ENCODE results near the gene OLFML2B. TPM values are rescaled to one million over a fixed set of nuclear protein-coding genes. Genes with fewer than 3 reads are reported as not detected.

Gene OLFML2B
- total and polyA plus RNA-seq, 2 of the 4 experiments (the other 2 are of a cell fraction) = 0.36 to 0.74 TPM

- POLR2A ChIA-PET (ENCODE audit: unreplicated experiment) = no interaction called here
- no CpG with 5 or more reads among the region's 8 CpGs for WGBS, 2 experiments (ENCODE audit: extremely low coverage in 2 of 2, insufficient read length in 1 of 2)
- CTCF ChIA-PET = interaction anchor here (0.7 to 1.8 kb wide), 2 partner anchors 13 to 103 kb away, joined by 4 to 7 read pairs; no protein-coding TSS in a partner anchor
Observed at GRCh38 chr1:161941726-161942436, 81.8 kb downstream of the OLFML2B start.

More at GRCh38 chr1:161941726-161942436, 81.8 kb downstream of the OLFML2B start:
- H4K91ac ChIP-seq (ENCODE audit: insufficient read depth, low read depth, low read length) = no peak overlapping the region
- H4K8ac ChIP-seq (ENCODE audit: low read depth in 2 of 2, low read length in 2 of 2) = no peak overlapping the region
- H2AFZ ChIP-seq (replicated peaks; ENCODE audit: low read length, poor library complexity) = no peak overlapping the region
- H2AK9ac ChIP-seq (replicated peaks; ENCODE audit: low read depth, low read length, poor library complexity) = no peak overlapping the region
- H2BK5ac ChIP-seq (ENCODE audit: low read depth, low read length, poor library complexity, severe bottlenecking) = no peak overlapping the region
- H3K79me1 ChIP-seq (ENCODE audit: low read depth in 1 of 2, low read length in 2 of 2) = no peaks in the 10 kb centered on the region
- H3K4ac ChIP-seq (ENCODE audit: low read depth, low read length) = no peak overlapping the region
- H4K5ac ChIP-seq (ENCODE audit: low read depth, low read length) = no peak overlapping the region
- H4K20me1 ChIP-seq (ENCODE audit: insufficient read depth, low read length) = peaks cover 2% of the 10 kb centered on the region; the same call in 1 of the 2 replicates
- H3K9ac ChIP-seq (ENCODE audit: low read depth, low read length) = no peak overlapping the region
- TF ChIP-seq MAFK (IDR thresholded peaks at IDR 0.05; ENCODE audit: low read depth, low read length) = no peak
- no peak for TF ChIP-seq SMC3 (IDR thresholded peaks at IDR 0.05; ENCODE audit: low read depth, low read length)
- TF ChIP-seq MAZ (IDR thresholded peaks at IDR 0.05; ENCODE audit: borderline replicate concordance, low read depth, low read length) = no peak
- no peak for TF ChIP-seq RAD21 (IDR thresholded peaks at IDR 0.05; ENCODE audit: low read length)
- TF ChIP-seq MXI1 (IDR thresholded peaks at IDR 0.05; ENCODE audit: borderline replicate concordance, low read depth, low read length) = no peak
- BruUV-seq (replicated peaks) = no TSS peak
- no peak overlapping the region for H2AK5ac ChIP-seq (ENCODE audit: low read depth, low read length)
- H3K18ac ChIP-seq (ENCODE audit: low read depth, low read length) = no peak overlapping the region
- H3K4me3 ChIP-seq (ENCODE audit: insufficient read depth, low read depth, low read length) = no peak overlapping the region
- no peak overlapping the region for H2BK15ac ChIP-seq (ENCODE audit: low read depth, low read length)
- H3K27ac ChIP-seq (ENCODE audit: insufficient read depth, low read length) = no peak overlapping the region
- intact Hi-C loops (cut with micrococcal nuclease) = no loop called here
- no peak for ATAC-seq (ENCODE audit: low read depth)
- no peaks in the 10 kb centered on the region for H3K36me3 ChIP-seq (ENCODE audit: control insufficient read depth, insufficient read depth, low read length)
- no peak overlapping the region for H3K14ac ChIP-seq (replicated peaks; ENCODE audit: low read depth, low read length)
- dilution Hi-C loops (cut with HindIII; ENCODE audit: low sequenced_read_pairs, unreplicated experiment) = no loop called here
- no peak overlapping the region for H3K4me2 ChIP-seq (ENCODE audit: low read depth, low read length)
- peaks cover 6% of the 10 kb centered on the region; the same call in 1 of the 2 replicates for H3K9me1 ChIP-seq (ENCODE audit: insufficient read depth, low read length)
- no peaks in the 10 kb centered on the region for H3K4me1 ChIP-seq (ENCODE audit: control insufficient read depth, insufficient read depth, low read length)
- no peak for DNase-seq
- no peak overlapping the region for H2BK20ac ChIP-seq (ENCODE audit: low read depth, low read length)
- in situ Hi-C loops (cut with MboI; ENCODE audit: low sequenced_read_pairs) = no loop called here
- H3K23ac ChIP-seq (ENCODE audit: low read depth, low read length) = no peak overlapping the region
- H3K9me3 ChIP-seq (ENCODE audit: control insufficient read depth, insufficient read depth, low read length) = no peaks in the 10 kb centered on the region
- no peak overlapping the region for H2BK120ac ChIP-seq (ENCODE audit: low read depth, low read length)
- no peaks in the 10 kb centered on the region for H3K27me3 ChIP-seq (ENCODE audit: control insufficient read depth, insufficient read depth, low read length)
- H3K56ac ChIP-seq (ENCODE audit: extremely low read depth, insufficient read depth, low read length) = no peak overlapping the region

Measured in IMR-90 (cell line).